GM10248 (cell line): Measurements from ENCODE around the gene KCNK17.

Experiments used
- CTCF ChIA-PET: fragments of 300-600 bp; sonication (Branson Sonifier 250); formaldehyde crosslinking; extraction: SDS; loops from one replicate; lab custom pipeline; 2021; ENCODE audit warnings: antibody characterized with exemption; lab: Yijun Ruan, JAX
- POLR2A ChIA-PET: fragments of 350-650 bp; sonication (Branson Sonifier 250); formaldehyde crosslinking; extraction: SDS; loops from one replicate; lab custom pipeline; 2020; ENCODE audit warnings: antibody characterized with exemption; lab: Yijun Ruan, JAX
- DNase-seq: peaks from one replicate; pipeline ENCODE4 v3.0.0; 2012; ENCODE audit errors: extremely low spot score
- TF ChIP-seq, protein P1 (sequence below): IDR thresholded peaks from 2 replicates; pipeline ENCODE4 v1.5.1; 2012; ENCODE audit warnings: mild to moderate bottlenecking, low read depth; ENCODE audit errors: extremely low read depth, missing control alignments, control extremely low read depth

The KCNK17 gene, protein sequence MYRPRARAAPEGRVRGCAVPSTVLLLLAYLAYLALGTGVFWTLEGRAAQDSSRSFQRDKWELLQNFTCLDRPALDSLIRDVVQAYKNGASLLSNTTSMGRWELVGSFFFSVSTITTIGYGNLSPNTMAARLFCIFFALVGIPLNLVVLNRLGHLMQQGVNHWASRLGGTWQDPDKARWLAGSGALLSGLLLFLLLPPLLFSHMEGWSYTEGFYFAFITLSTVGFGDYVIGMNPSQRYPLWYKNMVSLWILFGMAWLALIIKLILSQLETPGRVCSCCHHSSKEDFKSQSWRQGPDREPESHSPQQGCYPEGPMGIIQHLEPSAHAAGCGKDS

DNA sequence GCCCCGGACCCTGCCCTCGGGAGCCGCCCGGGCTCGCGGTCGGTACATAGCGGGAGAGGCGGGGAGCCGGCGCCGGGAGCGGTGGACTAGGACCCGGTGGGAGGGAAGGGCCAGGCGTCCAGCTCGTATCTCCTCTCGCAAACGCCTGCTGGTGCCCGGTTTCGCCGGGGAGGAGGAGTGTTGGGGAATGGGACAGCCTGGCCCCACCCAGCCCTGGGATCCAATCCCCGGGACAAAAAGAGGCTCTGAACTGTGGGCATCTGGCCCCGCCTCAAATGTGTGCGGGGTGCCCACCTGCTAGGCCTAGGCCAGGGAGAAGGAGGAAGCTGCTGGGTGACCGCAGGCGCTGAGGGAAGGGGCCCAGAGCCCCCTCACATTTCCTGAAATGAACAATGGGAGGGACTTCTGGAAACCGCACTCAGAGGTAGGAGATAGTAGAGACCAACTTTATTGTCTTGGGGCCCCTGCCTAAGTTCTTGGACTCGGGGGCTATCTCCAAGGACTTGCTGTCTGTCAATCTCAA lies at the start of gene KCNK17:
Gene KCNK17, minus strand, starts transcription at position 147 of the 523 bp plus-strand sequence. Its CDS starts 99 bp downstream, at position 48.
- no peak for DNase-seq
- ChIA-PET CTCF (interaction anchor here (1.8 kb wide), 1 partner anchor 11 kb away, joined by 12 read pairs; no protein-coding TSS in a partner anchor), POLR2A (no interaction called here)
- TF ChIP-seq, protein P1, sequence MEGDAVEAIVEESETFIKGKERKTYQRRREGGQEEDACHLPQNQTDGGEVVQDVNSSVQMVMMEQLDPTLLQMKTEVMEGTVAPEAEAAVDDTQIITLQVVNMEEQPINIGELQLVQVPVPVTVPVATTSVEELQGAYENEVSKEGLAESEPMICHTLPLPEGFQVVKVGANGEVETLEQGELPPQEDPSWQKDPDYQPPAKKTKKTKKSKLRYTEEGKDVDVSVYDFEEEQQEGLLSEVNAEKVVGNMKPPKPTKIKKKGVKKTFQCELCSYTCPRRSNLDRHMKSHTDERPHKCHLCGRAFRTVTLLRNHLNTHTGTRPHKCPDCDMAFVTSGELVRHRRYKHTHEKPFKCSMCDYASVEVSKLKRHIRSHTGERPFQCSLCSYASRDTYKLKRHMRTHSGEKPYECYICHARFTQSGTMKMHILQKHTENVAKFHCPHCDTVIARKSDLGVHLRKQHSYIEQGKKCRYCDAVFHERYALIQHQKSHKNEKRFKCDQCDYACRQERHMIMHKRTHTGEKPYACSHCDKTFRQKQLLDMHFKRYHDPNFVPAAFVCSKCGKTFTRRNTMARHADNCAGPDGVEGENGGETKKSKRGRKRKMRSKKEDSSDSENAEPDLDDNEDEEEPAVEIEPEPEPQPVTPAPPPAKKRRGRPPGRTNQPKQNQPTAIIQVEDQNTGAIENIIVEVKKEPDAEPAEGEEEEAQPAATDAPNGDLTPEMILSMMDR, result no peak

DNA sequence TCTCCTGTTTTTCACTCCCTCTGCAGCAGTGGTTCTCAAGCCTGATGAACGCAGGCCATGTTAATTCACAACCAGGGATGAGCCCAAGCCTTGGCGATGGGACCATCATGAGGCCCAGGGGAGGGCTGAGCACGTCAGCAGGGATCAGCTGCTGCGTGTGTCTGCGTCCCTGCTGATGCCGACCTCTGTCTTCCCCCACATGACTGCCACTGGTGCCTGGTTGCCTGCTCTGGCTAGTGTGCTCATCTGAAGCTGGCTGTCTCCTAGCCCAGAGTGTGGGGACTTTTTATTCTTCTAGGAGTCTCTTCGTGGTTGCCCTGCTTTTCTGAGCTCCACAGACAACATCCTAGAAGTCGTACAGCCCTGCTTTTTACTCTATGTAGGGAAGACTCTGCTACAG lies 49.1 kb upstream of the KCNK17 start:
- ChIA-PET CTCF (interaction anchor here (1.0 to 4.3 kb wide), 11 partner anchors 7 to 1665 kb away, joined by 3 to 23 read pairs (median 6); no protein-coding TSS in a partner anchor), POLR2A (no interaction called here)
- TF ChIP-seq, protein P1, result no peak
- no peak for DNase-seq

DNA sequence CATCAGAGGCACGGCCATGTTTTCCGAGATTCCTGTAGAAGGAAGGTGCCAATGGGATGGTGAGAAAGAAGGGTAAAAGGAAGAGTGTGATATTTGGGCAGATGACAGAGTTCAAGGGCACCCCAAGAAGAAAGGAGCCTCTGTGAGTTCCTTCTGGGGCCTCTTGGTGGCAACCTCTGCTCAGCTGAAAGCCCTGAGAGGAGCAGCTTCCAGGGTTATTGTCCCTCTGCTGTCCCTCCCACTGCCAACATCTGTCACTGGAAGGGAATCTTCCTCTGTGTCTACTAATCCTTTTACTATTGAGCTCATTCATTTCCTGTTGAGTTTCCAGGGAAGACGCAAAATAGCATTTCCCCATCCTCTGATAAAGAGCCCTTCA lies 48.3 kb upstream of the KCNK17 start:
- ChIA-PET CTCF (interaction anchor here (0.7 to 4.3 kb wide), 19 partner anchors 8 to 1666 kb away, joined by 3 to 23 read pairs (median 5); no protein-coding TSS in a partner anchor), POLR2A (no interaction called here)
- DNase-seq, result no peak
- TF ChIP-seq, protein P1, result no peak

DNA sequence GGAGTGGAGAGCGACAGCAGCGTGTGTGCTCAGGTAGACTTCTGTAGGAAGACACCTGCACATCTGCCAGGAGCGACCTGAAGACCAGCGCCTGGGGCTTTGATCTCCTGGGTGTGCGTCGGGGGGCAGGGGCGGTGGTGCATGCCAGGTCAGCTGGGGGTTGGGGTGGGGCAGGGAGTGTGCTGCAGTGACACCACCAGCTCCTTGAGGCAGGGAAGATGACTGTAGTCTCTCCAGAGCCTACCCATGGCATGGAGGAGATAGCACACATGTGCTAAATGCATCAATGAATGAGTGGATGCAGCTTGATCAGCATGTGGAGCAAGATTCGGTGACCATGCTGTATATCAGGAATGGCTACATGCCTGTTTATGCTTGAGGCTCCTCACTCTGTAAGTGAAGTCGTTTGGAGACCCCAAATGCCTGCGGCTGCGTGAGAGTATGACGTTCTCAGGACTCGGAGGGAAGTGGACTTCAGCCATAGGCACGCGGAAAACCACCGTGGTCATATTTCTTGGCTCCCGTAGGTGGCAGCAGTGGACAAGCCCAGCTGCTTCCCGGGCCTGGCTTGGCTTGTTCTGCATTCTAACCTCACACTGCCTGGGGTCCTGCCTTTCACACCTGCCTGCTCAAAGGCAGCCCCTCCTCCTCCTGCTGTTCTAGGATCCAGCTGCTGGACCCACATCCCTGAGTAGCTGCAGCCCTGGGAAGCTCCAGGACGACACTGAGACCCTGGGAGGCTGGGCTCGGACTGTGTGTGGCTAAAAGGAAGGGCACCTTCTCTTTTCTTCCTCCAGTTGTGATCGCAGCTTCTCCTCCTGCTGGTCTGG lies 47.7 kb upstream of the KCNK17 start:
- ChIA-PET POLR2A (no interaction called here), CTCF (interaction anchor here (0.7 to 4.3 kb wide), 21 partner anchors 8 to 1666 kb away, joined by 3 to 23 read pairs (median 5); no protein-coding TSS in a partner anchor)
- TF ChIP-seq, protein P1, result peak; percentile 80
- DNase-seq, result peak; percentile 81

DNA sequence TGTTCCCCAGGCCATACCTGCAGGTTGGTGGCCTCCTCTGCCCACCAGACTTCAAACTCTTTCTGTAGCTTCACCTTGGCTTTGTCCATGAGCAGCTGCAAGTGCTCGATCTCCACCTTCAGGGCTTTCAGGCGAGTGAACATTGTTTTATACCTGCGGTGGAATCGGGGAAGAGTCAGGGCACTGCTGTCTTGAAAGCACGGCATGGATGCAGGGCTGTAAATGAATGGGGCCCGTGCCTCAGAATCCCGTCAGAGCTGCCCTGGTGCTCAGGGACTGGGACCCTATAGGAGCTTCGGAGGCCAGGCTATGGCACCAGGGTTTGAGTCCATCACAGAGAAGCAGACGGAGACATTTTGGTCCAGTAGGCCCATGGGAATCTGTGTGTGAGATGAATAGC lies 46.2 kb upstream of the KCNK17 start:
- ChIA-PET CTCF (interaction anchor here (0.9 to 1.4 kb wide), 4 partner anchors 16 to 1667 kb away, joined by 3 read pairs; no protein-coding TSS in a partner anchor), POLR2A (no interaction called here)
- TF ChIP-seq, protein P1, result no peak
- DNase-seq, result no peak

DNA sequence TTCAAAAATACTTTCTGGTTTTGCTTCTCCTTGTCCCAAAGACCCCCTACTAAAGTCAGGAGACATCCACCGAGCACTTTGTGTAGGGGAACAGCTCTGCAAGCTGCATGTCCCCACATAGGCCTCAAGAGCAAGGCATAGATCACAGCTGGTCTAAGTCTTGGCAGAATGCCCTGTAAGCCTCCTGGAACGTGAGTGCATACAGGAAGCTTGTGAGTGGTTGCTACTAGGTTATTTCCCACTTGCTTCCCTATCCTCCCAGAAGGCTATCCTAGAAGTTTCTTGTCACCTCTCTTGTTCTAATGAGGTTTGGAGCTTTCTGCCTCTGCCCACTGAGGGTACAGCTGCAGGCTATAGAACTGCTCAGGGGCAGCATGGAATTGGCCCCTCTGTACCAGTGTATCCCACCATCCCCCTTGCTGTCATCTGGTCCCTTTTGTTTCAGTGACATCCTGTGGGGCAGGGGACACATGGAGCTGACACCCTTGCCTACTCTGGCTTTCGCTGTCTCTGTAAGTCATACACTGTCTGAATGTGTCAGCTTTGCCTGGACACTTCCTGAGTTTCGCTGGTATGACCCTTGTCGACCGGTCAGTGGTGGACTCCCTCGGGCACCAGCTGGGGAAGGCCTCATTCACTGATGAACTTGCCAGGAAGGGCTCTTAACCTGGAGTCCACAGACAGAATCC lies 43.9 kb upstream of the KCNK17 start:
- ChIA-PET CTCF (interaction anchor here (0.8 to 2.1 kb wide), 4 partner anchors 8 to 535 kb away, joined by 3 to 11 read pairs (median 3); no protein-coding TSS in a partner anchor), POLR2A (no interaction called here)
- TF ChIP-seq, protein P1, result no peak
- DNase-seq, result no peak
